Measurements from ENCODE around the gene MAP3K10. TPM values are rescaled to one million over a fixed set of nuclear protein-coding genes. Genes with fewer than 3 reads are reported as not detected.

MAP3K10 gene
- total RNA-seq, 1 donor from 2014 or later: 8.8 TPM

- no peak for DNase-seq
Observed at GRCh38 chr19:40251991-40252390, 60.8 kb downstream of the MAP3K10 start.

GRCh38 chr19:40252395-40252794, 61.2 kb downstream of the MAP3K10 start:
- no peak for DNase-seq

GRCh38 chr19:40253611-40254092, 62.4 kb downstream of the MAP3K10 start:
- no peak for DNase-seq

GRCh38 chr19:40254714-40255418, 63.6 kb downstream of the MAP3K10 start:
- DNase-seq: no peak

- DNase-seq: no peak
Observed at GRCh38 chr19:40255619-40256166, 64.5 kb downstream of the MAP3K10 start.

- DNase-seq: no peak
Observed at GRCh38 chr19:40256512-40256911, 65.3 kb downstream of the MAP3K10 start.

GRCh38 chr19:40257096-40257517, 65.9 kb downstream of the MAP3K10 start:
- DNase-seq: no peak

- DNase-seq: no peak
Observed at GRCh38 chr19:40261631-40262030, 70.4 kb downstream of the MAP3K10 start.

GRCh38 chr19:40262422-40262821, 71.2 kb downstream of the MAP3K10 start:
- no peak for DNase-seq

GRCh38 chr19:40263440-40264313, 72.5 kb downstream of the MAP3K10 start:
- DNase-seq: no peak

- DNase-seq: no peak
Observed at GRCh38 chr19:40264314-40265054, 73.3 kb downstream of the MAP3K10 start.

Other genes with a start within 250 kb of the MAP3K10 start
- 95.3 and 145 TPM in 2 replicates for gene PSMC4, start 220.3 kb upstream of the MAP3K10 start, total RNA-seq
- gene ZNF546, start 194.4 kb upstream of the MAP3K10 start, total RNA-seq: 6.3 and 7.8 TPM in 2 replicates
- gene ZNF780B, start 135.2 kb upstream of the MAP3K10 start, total RNA-seq: 13.8 and 15.8 TPM in 2 replicates
- gene ZNF780A, start 100.5 kb upstream of the MAP3K10 start, total RNA-seq: 10.7 and 17.5 TPM in 2 replicates
- gene TTC9B, start 27.0 kb downstream of the MAP3K10 start, total RNA-seq: not detected in 2 replicates
- gene CCNP, start 35.3 kb downstream of the MAP3K10 start, total RNA-seq: 0.09 and 0.34 TPM in 2 replicates
- 37.3 and 45.8 TPM in 2 replicates for gene AKT2, start 93.9 kb downstream of the MAP3K10 start, total RNA-seq
- 5.3 and 9.2 TPM in 2 replicates for gene C19orf47, start 157.0 kb downstream of the MAP3K10 start, total RNA-seq
- gene PLD3, start 157.3 kb downstream of the MAP3K10 start, total RNA-seq: 173 and 228 TPM in 2 replicates
- gene HIPK4, start 198.8 kb downstream of the MAP3K10 start, total RNA-seq: under 0.01 and 0.05 TPM in 2 replicates
- gene PRX, start 222.0 kb downstream of the MAP3K10 start, total RNA-seq: 1.7 and 2.1 TPM in 2 replicates
- 18.8 and 38.1 TPM in 2 replicates for gene SERTAD1, start 234.6 kb downstream of the MAP3K10 start, total RNA-seq